GM19193 (cell line): ENCODE measurements around the gene LMO1.

Experiments used
- POLR2A ChIP-seq: IDR thresholded peaks from 4 replicates; pipeline ENCODE4 v1.6.1; 2011; ENCODE audit not compliant: insufficient read depth, insufficient read length; ENCODE audit errors: extremely low read depth

The LMO1 gene

DNA sequence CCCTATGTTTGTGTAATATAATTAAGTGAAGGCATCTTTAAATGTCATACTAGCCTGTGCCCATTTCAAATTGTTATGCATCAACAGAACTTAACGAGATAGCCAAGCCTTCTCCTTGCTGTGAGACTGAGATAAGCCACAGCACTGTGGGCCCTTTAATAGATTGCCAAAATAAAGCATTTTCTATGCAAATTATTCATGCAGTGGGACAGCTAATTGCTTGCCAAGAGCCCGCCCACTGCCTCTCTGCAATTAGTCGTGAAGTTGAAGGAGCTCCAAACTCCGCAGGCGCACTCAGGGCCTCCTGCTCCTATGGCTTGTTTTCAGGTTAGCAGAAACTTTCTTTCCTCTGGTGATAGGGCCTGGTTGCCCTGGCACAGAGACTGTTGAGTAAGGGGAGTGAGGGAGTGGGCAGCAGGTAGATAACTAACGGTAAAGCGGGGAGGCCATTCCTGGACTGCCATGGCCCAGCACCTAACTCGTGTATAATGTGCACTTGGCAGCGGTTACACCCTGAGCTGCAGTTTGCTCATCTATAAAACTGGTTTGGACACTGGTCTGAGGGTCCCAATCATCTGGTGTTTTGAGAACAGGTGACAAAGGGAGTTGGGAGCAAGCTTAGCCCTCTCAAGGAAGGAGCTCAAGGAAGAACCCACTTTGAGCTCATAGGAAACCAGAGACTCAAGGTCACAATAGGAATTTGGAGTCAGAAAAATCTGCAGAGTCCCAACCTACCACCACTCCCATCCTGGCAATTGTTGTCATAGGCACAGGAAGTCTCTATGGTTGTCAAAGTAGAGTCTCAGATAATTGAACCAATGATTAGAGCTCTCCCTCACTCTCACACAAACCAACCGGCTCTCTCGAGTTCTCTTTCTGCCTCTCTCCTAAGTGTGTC, 60.9 kb downstream of the LMO1 start:
- no peak for TF ChIP-seq POLR2A

DNA sequence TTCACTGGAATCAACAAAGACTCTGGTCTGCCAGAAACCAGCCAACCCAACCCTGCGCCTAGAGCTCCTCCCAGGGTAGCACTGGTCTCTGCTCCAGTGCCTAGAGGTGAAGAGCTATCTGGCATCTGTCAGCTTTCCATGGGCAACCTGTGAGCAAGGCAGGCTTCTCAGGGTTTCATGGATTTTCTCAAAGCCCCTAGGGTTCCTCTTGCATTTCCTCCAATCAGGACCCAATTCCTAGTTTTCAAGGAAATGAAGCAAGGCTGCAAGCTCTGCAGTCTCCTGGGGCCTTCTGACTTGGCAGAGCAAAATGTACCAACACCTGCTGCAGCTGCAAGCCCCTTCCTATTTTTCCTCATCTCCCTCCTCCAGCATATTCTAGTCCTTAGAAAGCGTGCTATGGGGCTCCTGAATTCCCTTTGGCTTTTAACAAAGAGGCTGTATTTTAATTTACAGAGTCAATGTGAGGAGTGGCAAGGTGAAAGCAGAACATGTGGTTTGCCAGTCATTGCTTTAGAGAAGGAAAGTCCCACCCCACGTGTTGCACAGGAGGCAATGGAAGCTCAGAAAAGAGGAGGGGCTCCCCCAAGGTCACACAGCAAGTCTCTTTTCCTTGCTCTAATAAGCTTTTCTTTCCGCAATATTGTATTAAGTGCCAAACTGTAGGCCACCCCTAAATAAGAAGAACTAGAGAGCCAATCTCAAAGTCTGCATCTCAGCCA, 61.9 kb downstream of the LMO1 start:
- no peak for TF ChIP-seq POLR2A

DNA sequence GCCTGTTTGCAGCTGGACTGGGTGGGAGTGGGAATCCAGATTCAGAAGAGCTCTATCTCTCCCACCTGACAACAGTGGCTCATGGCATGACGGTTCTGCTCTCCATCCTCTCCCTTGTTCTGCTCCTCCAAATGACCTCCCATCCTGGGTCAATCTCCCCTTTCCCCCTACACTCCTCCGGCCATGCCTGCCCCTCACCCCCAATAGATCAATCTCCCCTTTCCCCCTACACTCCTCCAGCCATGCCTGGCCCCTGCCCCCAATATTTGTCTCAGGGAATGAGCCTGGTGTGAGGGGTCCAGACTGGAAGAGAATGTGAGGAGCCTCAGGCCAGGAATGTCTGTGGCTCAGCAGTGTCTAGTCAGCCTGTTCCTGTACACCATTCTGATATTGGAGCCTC, 64.0 kb downstream of the LMO1 start:
- no peak for TF ChIP-seq POLR2A

DNA sequence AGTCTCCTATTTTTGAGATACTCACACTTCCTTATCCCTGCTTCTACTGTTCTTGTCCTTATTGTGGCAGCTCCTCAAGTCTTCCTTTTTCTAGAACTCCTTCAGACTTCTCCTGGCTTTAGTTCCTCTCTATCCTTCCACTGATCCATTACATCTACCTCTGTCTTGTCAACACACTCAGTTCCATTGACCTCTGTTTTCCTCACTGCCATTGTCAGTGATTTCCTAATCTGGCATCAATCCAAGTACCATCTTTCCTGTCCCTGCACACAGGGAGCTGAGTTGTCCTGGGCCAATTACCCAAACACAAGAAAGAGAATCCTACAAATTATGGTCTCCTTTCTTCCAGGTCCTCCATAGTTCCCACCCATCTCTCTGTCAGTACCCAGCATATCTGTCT, 66.9 kb downstream of the LMO1 start:
- no peak for TF ChIP-seq POLR2A

DNA sequence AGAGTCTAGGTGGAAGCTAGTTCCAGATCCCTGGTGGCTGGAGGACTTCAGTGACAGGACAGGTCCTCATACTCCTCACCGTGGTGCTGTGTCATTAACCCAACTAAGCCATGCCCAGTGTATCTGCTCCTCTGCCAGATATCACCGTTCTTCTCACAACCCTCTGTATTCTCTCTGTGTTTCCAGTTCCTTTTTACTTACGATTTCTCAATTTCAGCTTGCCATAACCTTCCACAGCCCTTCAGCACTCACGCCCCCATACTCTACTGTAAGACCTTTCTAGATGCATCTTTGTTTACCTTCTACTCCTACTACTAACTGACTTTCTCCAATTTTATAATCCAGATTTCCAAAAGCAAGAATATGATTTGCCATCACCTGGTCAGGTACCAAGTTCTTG, 68.7 kb downstream of the LMO1 start:
- no peak for TF ChIP-seq POLR2A

DNA sequence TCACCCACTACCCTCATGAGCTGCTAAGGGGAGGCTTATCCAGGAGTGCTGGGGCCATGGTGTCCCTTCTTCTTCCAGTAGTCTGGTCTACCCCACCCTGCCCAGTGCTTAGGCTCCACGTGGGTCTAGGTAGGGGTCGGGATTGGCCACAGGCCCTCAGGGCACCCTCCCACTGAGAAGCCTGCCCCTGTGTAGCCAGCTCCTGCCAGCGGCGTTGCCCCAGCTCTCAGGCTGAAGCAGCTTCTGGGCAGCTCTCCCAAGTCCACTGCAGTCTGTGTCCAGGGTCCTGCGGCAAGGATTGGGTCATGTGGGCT, 70.8 kb downstream of the LMO1 start:
- TF ChIP-seq POLR2A, result no peak

DNA sequence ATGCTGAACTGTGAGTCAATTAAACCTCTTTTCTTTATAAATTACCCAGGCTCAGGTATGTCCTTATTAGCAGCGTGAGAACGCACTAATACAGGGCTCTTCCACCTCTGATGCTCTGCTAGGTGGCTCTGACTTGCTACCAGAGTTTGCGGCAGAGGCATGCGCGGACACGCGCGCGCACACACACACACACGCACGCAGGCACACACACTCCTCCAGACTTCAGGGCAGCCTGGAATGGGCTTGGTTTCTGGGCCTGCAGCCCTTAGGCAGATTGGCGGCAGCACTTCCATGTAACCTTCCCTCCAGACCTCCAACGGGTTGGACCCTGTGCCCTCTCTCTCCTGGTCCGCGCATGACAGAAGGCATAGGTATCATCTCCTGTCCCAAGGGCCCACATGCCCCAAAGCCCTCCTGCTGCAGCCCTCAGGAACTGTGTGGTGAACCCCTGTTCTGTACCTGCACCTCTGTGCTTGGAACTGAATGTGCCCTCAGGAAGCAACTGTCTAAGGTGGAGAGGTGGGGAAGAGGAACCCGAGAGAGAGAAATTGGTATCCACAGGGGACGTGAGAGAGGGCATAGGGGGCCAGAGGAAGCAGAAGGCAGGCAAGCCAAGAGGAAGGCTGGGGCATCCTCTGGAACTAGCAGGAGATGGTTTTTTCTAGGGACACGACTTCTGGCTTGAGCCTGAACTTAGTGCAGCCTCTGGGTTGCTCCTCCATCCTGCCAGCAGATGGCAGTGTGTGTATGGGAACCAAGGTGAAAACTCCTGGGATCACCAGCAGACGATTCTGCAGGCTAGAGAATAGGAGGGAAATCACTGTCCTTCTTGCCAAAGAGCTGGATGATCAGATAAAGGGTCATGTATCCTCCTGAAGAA, 71.4 kb downstream of the LMO1 start:
- TF ChIP-seq POLR2A, result no peak

DNA sequence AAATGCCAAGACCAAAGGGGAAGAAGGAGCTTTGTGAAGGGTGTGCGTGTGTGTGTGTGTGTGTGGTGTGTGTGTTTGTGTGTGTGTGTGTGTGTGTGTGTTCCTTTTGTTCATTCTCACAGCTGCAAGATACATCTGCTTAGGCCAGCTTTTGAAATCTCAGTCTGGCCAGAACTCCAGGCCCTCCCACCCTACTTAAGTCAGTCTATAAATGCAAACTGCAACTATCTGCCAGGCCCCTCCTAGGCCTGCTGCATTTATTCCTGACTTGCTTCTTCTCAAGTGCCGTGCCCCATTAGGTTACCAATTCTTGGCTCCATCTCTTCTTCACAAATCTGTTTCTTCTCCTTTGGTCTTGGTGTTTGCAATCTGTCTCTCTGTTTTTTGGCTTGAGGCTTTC, 73.2 kb downstream of the LMO1 start:
- no peak for TF ChIP-seq POLR2A

DNA sequence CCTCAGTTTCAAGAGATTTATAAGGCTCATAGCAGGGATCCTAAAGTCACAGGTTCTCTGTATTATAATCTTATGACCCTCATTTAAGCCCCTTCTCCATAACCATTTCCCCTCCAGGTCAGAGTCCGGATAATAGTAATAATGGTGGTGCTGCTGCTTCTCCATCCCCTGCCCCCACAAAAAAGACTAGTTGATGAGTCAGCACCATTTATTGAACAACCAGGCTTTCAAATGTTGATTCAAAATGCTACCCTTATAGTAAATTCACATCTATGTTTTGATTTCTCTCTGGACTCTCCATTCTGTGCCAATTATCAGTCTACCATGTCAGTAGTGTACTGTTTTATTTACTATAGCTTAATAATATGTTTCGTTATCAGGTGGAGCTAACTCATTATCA, 77.2 kb downstream of the LMO1 start:
- TF ChIP-seq POLR2A, result no peak

DNA sequence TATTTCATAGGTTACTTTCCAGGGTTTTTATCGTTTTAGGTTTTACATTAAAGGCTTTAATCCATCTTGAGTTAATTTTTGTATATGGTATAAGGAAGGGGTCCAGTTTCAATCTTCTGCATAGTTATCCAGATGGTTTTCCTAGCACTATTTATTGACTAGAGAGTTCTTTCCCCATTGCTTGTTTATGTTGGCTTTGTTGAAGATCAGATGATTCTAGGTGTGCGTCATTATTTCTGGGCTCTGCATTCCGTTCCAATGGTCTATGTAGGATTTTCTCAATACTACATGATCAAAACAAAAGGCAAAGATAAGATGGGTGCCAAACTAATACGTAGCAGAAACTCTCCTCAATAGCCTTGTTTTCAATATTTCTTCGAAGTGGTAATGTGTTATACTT, 80.6 kb downstream of the LMO1 start:
- no peak for TF ChIP-seq POLR2A

DNA sequence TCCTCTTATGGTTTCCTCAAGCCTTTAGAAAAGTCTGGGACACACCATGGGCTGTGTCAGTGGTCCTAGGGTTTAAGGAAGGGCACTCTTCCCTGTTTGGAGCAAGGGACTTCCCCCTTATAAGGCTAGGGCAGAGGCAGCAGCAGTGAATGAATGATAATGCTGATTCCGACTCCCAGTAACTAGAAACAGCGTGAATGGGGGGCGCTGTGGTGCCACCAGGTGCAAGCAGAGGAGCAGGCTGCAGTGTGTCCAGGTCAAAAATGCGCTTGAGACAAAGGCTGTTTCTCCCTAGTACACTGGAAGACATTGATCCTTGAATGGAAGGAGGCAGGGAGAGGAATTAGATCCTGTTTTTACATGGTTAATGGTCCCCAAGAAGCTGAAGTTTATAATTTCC, 83.2 kb downstream of the LMO1 start:
- TF ChIP-seq POLR2A, result no peak

DNA sequence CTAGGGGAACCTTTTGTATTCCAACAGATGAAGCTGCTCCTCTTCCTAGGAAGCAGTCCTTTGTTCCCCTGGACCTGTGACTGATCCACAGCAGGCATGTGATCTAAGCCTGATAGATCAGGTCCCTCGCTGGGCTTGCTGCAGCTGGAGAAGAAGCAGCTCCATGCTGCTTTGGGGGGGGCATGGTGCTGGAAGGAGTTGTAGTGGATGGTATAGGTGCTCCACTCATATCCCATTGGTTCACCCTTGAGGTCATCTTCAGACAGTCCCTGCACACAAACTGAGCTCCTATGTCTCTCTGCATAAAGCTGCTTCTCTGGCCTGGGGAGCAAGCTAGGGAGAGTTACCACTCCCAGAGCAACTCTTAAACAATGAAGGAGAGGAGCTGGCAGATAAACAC, 85.4 kb downstream of the LMO1 start:
- TF ChIP-seq POLR2A, result no peak

DNA sequence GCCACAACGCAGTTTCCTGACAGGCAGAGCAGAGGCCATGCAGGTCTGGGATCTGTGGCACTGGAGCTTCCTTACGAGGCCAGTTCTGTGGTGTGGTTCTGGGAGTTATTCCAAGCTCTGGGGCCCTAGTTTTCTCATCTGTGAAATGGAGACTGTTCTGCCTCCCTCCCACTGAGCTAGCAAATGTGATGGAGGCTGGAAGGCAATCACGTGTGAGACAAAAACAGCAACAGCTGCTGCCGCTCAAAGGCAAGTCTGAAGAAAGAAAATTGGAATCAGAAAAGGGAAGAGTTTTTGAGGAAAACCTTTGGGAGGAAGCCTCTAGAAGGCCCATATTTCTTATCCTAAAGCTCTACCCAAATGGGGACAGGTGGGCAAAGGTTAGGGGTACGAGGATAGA, 86.5 kb downstream of the LMO1 start:
- no peak for TF ChIP-seq POLR2A
